GM23248 (cell line): ENCODE data around the gene LPIN1.

Source experiments
- EZH2 ChIP-seq: fragments of 200-600 bp; sonication (generic); IDR thresholded peaks from 2 replicates; pipeline ENCODE4 v1.6.1; 2018; ENCODE audit warnings: antibody characterized with exemption, mild to moderate bottlenecking; ENCODE audit not compliant: insufficient read depth, poor library complexity, severe bottlenecking
- EZH2phosphoT487 ChIP-seq: fragments of 200-600 bp; sonication (generic); IDR thresholded peaks from 2 replicates; pipeline ENCODE4 v1.6.1; 2018; ENCODE audit warnings: antibody characterized with exemption, moderate library complexity, mild to moderate bottlenecking, low read depth; ENCODE audit not compliant: insufficient read depth

DNA sequence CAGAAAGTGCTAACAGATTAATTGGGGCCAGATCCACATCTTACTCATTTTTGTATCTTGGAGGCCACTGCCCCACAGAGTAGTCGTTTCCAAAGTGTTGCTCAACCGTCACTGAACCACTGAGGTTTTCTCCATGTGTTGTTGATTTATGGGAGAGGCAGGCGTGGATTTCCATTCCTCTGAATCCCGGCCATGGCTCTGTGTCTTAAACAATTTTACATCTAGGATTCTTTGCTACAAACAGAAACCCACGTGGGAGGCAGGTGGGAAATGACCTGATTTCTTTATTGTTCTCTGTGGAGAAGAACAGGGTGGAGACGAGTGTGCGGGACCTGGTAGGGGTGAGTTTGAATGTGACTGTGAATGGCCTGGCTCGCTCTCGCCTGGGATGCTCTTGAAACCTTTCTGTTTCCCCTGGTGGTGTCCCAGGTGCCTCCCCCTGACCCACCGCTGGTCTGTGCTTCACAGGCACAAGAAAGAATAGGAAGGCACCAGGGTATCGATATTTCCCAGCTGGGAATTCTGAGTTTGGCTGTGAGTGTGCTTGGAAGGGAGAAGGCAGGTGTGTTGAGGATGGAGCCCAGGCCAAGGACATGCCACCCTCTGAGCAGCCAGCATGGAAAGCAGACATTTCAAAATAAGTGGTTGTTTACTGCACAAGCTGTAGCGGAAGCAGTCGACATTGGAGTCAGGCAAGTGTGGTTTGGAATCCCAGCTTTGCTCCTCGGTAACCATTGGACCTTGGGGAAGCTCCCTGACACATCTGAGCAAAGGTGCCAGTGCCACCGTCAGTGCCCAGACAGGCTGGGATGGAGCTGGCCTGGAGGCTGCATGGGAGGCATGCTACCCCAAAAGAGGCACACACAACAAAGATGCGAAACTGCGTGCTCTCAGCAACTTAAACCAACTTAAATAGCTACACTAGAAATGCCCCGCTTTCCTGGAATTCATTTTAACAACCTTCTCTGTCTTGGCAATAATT lies 50.0 kb downstream of the LPIN1 start:
- TF ChIP-seq EZH2 (no peak), EZH2phosphoT487 (0 out of 2 replicates have a peak, but pooled peaks have one; percentile 71)
